ENCODE measurements around the gene SLC39A11. TPM values are rescaled to one million over a fixed set of nuclear protein-coding genes. Genes with fewer than 3 reads are reported as not detected.
"Not testable (repeated sequence)": the region's sequence is repeated elsewhere in the genome, so short reads cannot be mapped to it uniquely, and the experiment has no call there.

The SLC39A11 gene
- total RNA-seq, 2 experiments from 2014 or later, result 17.0 to 17.3 TPM

- H3K27me3 Mint-ChIP-seq, POLR2A ChIA-PET, DNase-seq, H3K27ac Mint-ChIP-seq, H3K4me3 Mint-ChIP-seq, CTCF ChIA-PET: not testable (repeated sequence)
- Mint-ChIP-seq H3K9me3 (peaks cover 34% of the 10 kb centered on the region), H3K36me3 (ENCODE audit: low read depth) (peaks cover 29% of the 10 kb centered on the region), H3K4me1 (peaks cover 15% of the 10 kb centered on the region)
Measured at GRCh38 chr17:72824267-72824666, 268.2 kb downstream of the SLC39A11 start.

- POLR2A ChIA-PET, result no interaction called here
- peaks cover 35% of the 10 kb centered on the region for H3K9me3 Mint-ChIP-seq
- peaks cover 15% of the 10 kb centered on the region for H3K4me1 Mint-ChIP-seq
- CTCF ChIA-PET, result interaction anchor here (0.8 to 0.9 kb wide), 2 partner anchors 263 to 369 kb away, joined by 3 read pairs; no protein-coding TSS in a partner anchor
- no peak overlapping the region for H3K27ac Mint-ChIP-seq
- peaks cover 31% of the 10 kb centered on the region for H3K36me3 Mint-ChIP-seq (ENCODE audit: low read depth)
- DNase-seq, result no peak
- H3K4me3 Mint-ChIP-seq, result no peak overlapping the region
- H3K27me3 Mint-ChIP-seq, result no peaks in the 10 kb centered on the region
Measured at GRCh38 chr17:72822358-72823023, 270.0 kb downstream of the SLC39A11 start.

GRCh38 chr17:72816406-72816805 is 276.1 kb downstream of the SLC39A11 start:
- peaks cover 7% of the 10 kb centered on the region for H3K9me3 Mint-ChIP-seq
- H3K36me3 Mint-ChIP-seq (ENCODE audit: low read depth), result peaks cover 3% of the 10 kb centered on the region
- H3K27ac Mint-ChIP-seq, result no peak overlapping the region
- no peaks in the 10 kb centered on the region for H3K4me1 Mint-ChIP-seq
- ChIA-PET POLR2A (no interaction called here), CTCF (no interaction called here)
- no peak for DNase-seq
- H3K27me3 Mint-ChIP-seq, result no peaks in the 10 kb centered on the region
- no peak overlapping the region for H3K4me3 Mint-ChIP-seq

DNA sequence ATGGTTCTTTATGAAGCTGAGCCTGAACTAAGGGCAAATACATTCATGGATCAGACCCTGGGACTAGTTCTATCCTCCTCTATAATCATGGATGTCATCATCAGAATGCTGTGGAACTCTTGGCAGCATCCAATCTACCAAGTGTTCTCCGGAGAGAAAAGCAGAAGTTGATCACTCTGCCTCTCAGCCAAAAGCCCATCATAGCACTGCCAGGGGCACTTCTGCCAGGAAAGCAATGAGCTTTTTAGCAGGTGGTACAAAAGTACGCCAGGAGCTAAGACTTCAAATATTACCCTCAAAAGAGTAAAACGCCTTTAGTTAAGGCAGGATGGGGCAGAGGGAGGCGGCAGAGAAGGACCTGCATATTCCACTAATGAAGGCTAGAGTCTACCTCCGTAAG is 279.0 kb downstream of the SLC39A11 start:
- ChIA-PET POLR2A (no interaction called here), CTCF (interaction anchor here (1.1 kb wide), 1 partner anchor 257 kb away, joined by 3 read pairs; no protein-coding TSS in a partner anchor)
- H3K36me3 Mint-ChIP-seq (ENCODE audit: low read depth), result peaks cover 3% of the 10 kb centered on the region
- no peak overlapping the region for H3K27ac Mint-ChIP-seq
- no peak overlapping the region for H3K4me3 Mint-ChIP-seq
- peaks cover 16% of the 10 kb centered on the region for H3K9me3 Mint-ChIP-seq
- H3K27me3 Mint-ChIP-seq, result no peaks in the 10 kb centered on the region
- no peak for DNase-seq
- H3K4me1 Mint-ChIP-seq, result no peaks in the 10 kb centered on the region

DNA sequence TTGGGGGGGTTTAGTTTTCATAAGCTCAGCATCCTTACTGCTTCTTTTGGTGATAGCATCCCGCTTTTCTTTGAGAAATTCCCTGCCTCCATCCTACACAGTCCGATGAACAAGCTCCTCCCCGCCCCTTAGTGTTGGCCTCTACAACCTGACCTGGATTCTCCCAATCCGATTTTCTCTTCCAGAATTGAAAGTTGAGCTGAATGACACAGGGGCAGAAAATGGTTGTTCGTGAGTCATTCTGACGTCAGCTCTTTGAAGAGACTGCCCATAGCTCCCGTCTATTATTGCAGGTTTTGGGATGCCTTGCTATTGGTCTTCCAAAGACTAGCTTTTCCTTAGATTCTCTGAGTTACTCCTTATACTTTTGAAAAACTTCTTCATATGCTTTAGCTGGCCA is 279.7 kb downstream of the SLC39A11 start:
- Mint-ChIP-seq H3K4me1 (no peaks in the 10 kb centered on the region), H3K27me3 (no peaks in the 10 kb centered on the region), H3K27ac (no peak overlapping the region), H3K36me3 (ENCODE audit: low read depth) (peaks cover 3% of the 10 kb centered on the region), H3K9me3 (peaks cover 16% of the 10 kb centered on the region), H3K4me3 (no peak overlapping the region)
- CTCF ChIA-PET, result interaction anchor here (1.1 kb wide), 1 partner anchor 256 kb away, joined by 3 read pairs; no protein-coding TSS in a partner anchor
- DNase-seq, result no peak
- POLR2A ChIA-PET, result no interaction called here

DNA sequence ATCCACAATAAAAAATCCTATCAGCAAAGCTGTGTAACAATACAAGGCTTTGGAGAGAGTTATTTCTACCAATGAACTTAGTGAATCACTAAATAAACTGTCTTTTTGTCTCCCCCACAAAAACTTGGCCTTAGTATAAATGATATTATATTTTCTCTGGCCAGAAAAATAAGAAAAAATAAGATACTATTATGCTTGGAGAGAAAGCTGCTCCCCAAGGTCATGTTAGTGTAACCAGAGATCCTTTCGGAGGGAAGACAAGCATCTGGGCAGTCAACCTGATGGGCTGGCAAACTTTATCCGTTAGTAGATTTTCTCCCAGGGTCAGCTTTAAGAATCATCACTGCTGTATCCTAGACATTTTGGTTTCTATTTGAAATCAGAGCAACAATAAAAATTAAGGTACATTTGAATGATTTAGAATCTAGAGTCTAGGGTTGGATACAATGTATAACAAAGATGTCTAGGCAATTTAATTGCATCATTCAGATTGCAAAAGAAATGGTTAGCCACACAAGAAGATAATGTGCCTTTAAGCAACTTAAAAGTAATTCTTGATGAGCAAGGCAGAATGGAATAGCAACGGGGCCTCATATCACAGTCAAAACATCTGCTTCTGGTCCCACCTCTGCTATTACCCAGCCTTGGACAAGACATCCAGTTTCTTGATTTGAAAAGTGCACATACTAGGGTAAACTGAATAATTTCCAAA is 280.4 kb downstream of the SLC39A11 start:
- no peak overlapping the region for H3K27ac Mint-ChIP-seq
- no peaks in the 10 kb centered on the region for H3K27me3 Mint-ChIP-seq
- POLR2A ChIA-PET, result no interaction called here
- no peaks in the 10 kb centered on the region for H3K36me3 Mint-ChIP-seq (ENCODE audit: low read depth)
- no peak overlapping the region for H3K4me3 Mint-ChIP-seq
- CTCF ChIA-PET, result interaction anchor here (1.1 kb wide), 1 partner anchor 255 kb away, joined by 3 read pairs; no protein-coding TSS in a partner anchor
- no peaks in the 10 kb centered on the region for H3K4me1 Mint-ChIP-seq
- H3K9me3 Mint-ChIP-seq, result peaks cover 13% of the 10 kb centered on the region
- no peak for DNase-seq

DNA sequence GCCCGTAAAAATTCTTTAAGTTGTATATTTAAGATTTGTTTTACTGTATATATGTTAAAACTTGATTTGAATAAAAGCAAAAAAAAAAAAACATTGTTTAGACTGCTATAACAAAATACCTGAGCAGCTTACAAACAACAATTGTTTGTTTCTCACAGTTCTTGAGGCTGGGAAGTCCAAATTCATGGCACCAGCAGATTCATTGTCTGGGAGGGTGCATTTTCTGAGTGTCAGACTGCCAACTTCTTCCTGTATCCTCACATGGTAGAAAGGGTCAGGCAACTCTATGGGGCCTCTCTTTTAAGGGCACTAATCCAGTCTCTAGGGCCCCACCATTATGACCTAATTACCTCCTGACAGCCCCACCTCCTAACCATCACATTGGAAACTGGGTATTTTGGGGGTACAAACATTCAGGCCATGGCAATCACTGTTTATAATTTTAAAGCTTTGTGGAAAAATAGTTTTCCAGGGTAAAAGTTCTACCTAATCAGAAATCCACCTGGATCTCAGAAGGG is 281.4 kb downstream of the SLC39A11 start:
- ChIA-PET CTCF (no interaction called here), POLR2A (no interaction called here)
- Mint-ChIP-seq H3K27ac (no peak overlapping the region), H3K9me3 (peaks cover 13% of the 10 kb centered on the region), H3K4me3 (no peak overlapping the region), H3K36me3 (ENCODE audit: low read depth) (no peaks in the 10 kb centered on the region), H3K27me3 (no peaks in the 10 kb centered on the region), H3K4me1 (no peaks in the 10 kb centered on the region)
- no peak for DNase-seq

GRCh38 chr17:72806011-72806410 is 286.5 kb downstream of the SLC39A11 start:
- H3K9me3 Mint-ChIP-seq, result peaks cover 11% of the 10 kb centered on the region
- H3K27me3 Mint-ChIP-seq, result no peaks in the 10 kb centered on the region
- no peak for DNase-seq
- no peak overlapping the region for H3K27ac Mint-ChIP-seq
- no peaks in the 10 kb centered on the region for H3K4me1 Mint-ChIP-seq
- no peak overlapping the region for H3K4me3 Mint-ChIP-seq
- ChIA-PET CTCF (no interaction called here), POLR2A (no interaction called here)
- H3K36me3 Mint-ChIP-seq (ENCODE audit: low read depth), result no peaks in the 10 kb centered on the region

GRCh38 chr17:72804949-72805707 is 287.4 kb downstream of the SLC39A11 start:
- H3K4me3 Mint-ChIP-seq, result no peak overlapping the region
- no peak overlapping the region for H3K27ac Mint-ChIP-seq

DNA sequence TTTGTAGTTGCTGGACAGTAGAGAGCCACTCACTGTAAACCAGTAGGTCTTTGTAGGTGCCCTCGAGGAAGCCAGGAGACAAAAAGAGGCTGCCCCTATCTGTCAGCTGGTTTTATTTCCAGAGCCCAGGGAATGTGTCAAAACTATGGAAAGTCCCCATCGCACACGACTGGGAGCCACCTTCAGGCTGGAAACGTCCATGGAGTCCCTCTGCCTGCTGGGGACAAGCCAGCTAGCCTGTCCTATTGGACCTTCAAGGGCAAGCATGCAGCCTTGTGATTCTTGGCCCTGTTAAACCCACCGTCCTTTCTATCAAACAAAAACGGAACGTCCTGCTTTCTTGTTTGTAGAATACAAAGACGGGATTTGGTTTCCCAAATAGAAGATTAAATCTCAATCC is 289.8 kb downstream of the SLC39A11 start:
- no peaks in the 10 kb centered on the region for H3K4me1 Mint-ChIP-seq
- H3K27me3 Mint-ChIP-seq, result no peaks in the 10 kb centered on the region
- H3K27ac Mint-ChIP-seq, result no peak overlapping the region
- no peaks in the 10 kb centered on the region for H3K36me3 Mint-ChIP-seq (ENCODE audit: low read depth)
- no peak for DNase-seq
- ChIA-PET POLR2A (no interaction called here), CTCF (no interaction called here)
- no peak overlapping the region for H3K4me3 Mint-ChIP-seq
- peaks cover 25% of the 10 kb centered on the region for H3K9me3 Mint-ChIP-seq

More at GRCh38 chr17:72804949-72805707, 287.4 kb downstream of the SLC39A11 start:
- ChIA-PET POLR2A (no interaction called here), CTCF (no interaction called here)
- no peak for DNase-seq
- no peaks in the 10 kb centered on the region for H3K4me1 Mint-ChIP-seq
- H3K27me3 Mint-ChIP-seq, result no peaks in the 10 kb centered on the region
- no peaks in the 10 kb centered on the region for H3K36me3 Mint-ChIP-seq (ENCODE audit: low read depth)
- H3K9me3 Mint-ChIP-seq, result peaks cover 15% of the 10 kb centered on the region

DNA sequence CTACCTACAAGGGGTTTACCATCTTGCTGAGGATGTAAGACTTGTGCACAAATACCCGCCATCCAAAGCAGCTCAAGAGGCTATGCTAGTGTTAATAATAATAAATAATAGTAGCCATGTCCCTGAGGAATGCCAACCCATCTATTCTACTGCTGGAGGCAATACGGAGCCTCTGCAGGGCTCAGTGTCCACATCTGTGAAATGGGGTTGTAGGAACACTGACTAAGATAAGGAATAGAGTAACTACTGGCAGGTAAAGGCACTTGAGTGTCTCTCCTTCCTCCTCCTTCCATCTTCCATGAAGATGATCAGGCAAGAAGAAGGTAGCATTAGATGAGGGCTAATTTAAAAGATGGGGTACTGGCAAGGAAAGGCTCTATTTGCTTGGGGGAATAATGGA is 295.3 kb downstream of the SLC39A11 start:
- peaks cover 16% of the 10 kb centered on the region for H3K36me3 Mint-ChIP-seq (ENCODE audit: low read depth)
- no peak overlapping the region for H3K27ac Mint-ChIP-seq
- ChIA-PET POLR2A (no interaction called here), CTCF (interaction anchor here (0.6 kb wide), 1 partner anchor 69 kb away, joined by 3 read pairs; no protein-coding TSS in a partner anchor)
- H3K4me3 Mint-ChIP-seq, result no peak overlapping the region
- no peaks in the 10 kb centered on the region for H3K4me1 Mint-ChIP-seq
- H3K27me3 Mint-ChIP-seq, result no peaks in the 10 kb centered on the region
- peaks cover 66% of the 10 kb centered on the region for H3K9me3 Mint-ChIP-seq
- DNase-seq, result no peak

DNA sequence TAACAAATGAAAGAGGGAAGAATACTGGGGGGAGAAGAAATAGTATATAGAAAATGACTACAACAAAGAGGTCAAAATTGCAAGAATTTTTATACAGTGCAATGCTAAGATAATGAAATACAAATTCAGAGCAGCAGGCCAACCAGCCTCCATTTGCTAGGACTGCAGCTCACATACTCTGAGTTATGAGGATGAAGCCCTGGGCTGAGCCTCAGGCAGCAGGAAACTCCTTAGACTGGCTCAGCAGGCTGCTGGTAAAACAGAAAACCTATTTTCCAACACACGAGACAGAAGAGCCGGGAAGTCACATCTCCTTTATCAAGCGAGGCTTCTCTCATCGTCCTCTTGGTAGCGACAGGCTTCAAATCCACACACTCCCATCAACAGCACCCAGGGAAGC is 296.5 kb downstream of the SLC39A11 start:
- peaks cover 76% of the 10 kb centered on the region for H3K9me3 Mint-ChIP-seq

GRCh38 chr17:72794152-72794551 is 298.3 kb downstream of the SLC39A11 start:
- no peak overlapping the region for H3K27ac Mint-ChIP-seq
- H3K4me3 Mint-ChIP-seq, result no peak overlapping the region
- no peak for DNase-seq
- H3K9me3 Mint-ChIP-seq, result peaks cover 69% of the 10 kb centered on the region
- H3K36me3 Mint-ChIP-seq (ENCODE audit: low read depth), result peaks cover 28% of the 10 kb centered on the region
- CTCF ChIA-PET, result no interaction called here
- no peaks in the 10 kb centered on the region for H3K27me3 Mint-ChIP-seq
- POLR2A ChIA-PET, result no interaction called here
- H3K4me1 Mint-ChIP-seq, result no peaks in the 10 kb centered on the region

More for the DNA sequence above, 296.5 kb downstream of the SLC39A11 start:
- ChIA-PET POLR2A (no interaction called here), CTCF (no interaction called here)
- Mint-ChIP-seq H3K36me3 (ENCODE audit: low read depth) (peaks cover 24% of the 10 kb centered on the region), H3K27me3 (no peaks in the 10 kb centered on the region), H3K27ac (no peak overlapping the region), H3K4me3 (no peak overlapping the region), H3K4me1 (no peaks in the 10 kb centered on the region)
- DNase-seq, result no peak

All from activated CD4-positive, alpha-beta memory T cell treated with anti-CD3 and anti-CD28 coated beads, Interleukin-2, amount 10 ng/mL, durations not matched to agents 7 days and 5 days (primary cell).